Measurements from ENCODE around the gene RAD51AP1.

RAD51AP1 gene

DNA sequence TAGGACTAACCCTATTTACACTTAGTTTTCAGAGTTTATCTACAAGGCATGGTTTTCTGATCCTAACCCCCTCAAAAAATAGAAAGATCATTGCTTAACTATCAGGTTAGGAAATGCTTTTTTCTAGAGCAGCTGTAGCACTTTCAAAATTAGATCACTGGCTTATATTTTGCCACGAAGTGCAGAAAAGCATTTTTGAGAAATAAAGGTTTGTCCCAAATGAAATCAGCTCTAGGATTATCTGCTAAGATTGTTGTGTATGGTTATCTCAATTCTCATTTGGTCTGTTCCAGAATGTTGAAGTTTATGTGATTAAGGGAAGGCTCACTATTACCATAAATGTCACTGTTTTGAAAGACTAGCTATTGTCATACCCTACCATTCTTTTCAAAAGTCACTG, 13.5 kb downstream of the RAD51AP1 start:
- no peak for DNase-seq (ENCODE audit: low spot score)

DNA sequence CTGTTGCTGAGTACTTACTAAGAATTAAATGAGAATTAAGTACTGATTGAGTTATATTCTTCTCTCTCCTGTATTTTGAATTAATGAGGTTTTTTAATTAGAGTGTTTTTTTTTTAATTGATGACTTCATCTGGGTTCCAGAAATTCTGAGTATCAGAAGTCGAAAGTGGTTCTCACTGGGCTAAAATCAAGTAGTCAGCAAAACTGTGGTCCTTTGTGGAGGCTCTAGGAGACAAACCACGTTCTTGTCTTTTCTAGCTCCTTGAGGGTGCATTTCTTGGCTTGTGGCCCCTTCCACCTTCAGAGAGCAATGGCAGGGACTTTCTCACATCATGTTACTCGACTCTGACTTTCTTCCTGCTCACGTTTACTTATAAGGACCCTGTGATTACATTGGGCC, 15.3 kb downstream of the RAD51AP1 start:
- DNase-seq (ENCODE audit: low spot score): no peak

DNA sequence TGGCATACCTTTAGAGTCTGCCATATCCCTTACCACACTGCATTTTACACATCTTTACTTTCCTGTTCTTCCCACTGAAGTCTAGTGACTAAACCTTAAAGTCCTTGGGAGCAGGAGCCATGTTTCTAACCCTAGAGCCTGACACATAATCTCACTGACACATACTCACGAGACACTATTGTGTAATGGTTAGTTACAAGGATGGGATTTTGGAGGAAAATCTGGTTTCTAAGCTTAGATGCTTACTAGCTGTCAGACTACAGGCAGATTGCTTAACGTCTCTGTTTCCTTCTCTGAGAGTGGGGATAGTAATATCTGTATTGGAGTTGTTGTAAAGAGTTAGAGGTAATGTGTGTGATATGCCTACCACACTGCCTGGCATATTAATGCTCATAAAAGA, 17.1 kb downstream of the RAD51AP1 start:
- DNase-seq (ENCODE audit: low spot score): no peak

DNA sequence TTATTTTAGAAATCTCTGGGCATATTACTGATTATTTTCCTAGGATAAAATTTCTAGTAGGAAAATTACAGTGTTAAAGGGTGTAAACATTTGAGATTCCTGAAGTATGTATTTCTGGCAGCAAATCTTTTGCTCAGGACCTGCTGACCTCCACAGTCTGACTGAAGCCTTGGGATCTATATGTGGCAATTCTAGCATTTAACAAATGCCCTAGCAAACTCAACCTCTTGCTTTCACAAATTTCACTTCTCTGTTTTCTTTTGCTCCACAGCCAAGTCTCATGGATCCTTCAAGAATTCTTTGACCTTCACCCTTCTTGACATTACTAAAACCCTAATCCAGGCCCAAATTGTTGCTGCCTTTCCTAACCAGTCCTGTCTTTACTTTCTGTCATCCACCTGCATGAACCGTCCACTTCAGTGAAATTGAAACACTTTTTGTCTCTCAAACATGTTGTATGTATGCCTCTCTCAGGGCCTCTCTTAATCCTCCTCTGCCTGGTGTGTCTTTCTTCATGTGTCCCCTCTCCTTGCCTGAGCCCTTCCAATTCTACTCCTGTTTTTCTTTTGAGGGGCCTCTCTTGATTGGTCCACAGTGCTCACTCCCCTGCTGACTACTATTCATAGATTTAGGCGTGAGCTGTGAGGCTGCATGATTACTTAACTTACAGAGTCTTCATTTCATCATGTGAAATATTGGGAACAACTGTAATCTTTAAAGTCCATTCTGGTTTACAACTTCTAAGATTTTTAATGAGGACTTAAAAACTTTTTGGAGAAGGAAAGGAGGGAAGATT, 18.2 kb downstream of the RAD51AP1 start:
- no peak for DNase-seq (ENCODE audit: low spot score)

DNA sequence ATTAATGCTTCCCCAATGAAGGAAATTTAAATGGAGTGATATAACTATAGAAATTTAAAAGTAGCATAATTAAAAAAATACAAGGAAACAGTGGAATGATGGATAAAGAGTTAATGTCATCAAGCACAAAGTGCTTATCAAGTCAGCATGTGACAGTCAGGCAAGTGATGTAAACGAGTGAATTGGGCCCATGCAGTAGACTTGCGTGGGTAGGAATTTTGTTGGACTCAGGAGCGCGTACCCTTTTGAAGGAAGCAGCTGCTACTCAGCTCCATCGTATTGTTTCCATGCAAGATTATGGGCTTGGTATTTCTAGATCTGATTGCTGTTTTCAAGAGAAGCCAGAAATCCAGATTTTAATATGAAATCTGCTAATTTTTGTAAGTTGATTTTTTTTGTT, 18.9 kb downstream of the RAD51AP1 start:
- no peak for DNase-seq (ENCODE audit: low spot score)

DNA sequence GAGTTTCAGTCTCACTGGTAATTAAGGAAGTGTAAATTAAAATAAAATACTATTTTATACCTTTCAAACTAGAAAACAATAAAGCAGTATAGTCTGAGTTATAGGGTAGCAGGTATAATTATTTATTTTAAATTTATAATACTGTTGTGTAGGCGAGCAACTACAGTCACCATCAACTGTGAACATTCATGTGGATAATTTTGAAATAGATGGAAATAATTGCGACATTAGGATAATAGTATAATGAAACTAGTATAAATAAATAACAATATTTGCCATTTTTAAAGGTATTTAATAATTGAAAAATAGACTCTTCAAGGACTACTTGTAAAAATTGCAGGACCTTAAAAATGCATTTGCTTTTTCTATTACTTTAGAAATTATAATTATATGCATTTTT, 19.5 kb downstream of the RAD51AP1 start:
- no peak for DNase-seq (ENCODE audit: low spot score)

DNA sequence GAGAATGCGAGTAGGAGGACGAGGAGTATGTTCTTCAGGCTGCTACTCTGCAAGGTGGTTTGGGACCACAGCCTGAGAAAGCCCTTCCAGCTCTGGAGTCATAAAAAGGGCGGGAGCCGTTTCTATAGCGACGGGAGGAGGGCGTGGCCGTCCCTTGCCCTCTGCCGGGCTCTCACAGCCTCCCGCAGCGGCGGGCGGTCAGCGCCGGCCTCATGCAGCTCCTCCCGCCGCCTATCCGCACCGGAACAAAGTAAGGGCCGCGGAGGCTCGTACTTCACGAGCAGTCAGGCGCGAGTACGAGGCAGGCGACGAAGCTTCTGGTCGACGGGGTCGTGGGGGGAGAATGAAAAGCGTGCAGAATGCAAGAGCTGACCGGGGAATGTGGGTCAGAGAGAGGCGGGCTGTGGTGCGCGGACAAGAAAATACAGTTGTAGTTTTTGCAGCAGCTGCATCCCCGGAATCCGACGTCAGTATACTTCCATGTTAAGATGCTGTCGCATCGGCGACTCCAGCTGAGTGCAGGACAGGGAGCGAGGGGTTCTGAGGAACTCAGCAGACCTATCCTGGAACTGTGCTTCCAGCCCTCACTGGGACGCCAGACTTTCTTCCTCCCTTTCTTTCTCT, 23.5 kb downstream of the RAD51AP1 start, which contains the start of gene DYRK4:
DYRK4 (plus strand) TSS at position 175 of the 624 bp plus-strand sequence; CDS start at position 213, 38 bp downstream.
- peak; percentile 45 for DNase-seq (ENCODE audit: low spot score)

DNA sequence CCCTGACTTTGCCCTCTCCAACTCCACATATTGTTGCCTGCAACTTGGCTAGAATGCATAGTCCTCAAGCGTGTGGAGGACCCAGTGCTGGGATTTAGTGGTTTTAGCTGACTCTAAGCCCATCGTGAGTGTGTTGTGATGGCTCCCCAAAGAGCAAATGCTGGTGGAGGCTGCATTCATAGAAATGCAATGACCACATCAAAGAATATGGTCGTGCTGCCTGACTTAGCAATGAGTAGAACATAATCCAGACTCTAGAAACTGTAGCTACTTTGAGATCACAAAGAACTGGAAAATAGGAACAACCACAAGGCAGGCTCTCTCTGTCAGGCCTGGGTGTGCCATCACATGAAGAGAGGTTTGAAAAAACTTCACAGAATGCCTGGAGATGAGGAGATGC, 24.6 kb downstream of the RAD51AP1 start:
- no peak for DNase-seq (ENCODE audit: low spot score)

DNA sequence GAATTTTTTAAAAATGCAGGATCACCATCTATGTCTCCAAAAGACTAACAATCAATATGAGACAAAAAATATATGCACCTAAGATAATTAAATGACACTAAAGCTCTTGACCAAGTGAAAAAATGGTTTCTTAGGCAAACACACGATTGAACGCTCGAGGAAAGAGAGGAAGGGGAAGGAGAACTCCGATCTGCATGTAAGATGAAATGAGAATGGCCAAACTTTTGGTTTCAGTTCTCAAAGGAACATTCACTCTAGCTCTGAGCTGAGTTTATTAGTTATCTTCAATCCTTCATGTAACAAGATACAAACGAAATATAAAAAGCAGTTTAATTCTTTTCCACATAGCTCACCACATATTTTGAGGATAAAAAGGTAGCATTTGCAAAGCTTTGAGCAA, 26.1 kb downstream of the RAD51AP1 start:
- DNase-seq (ENCODE audit: low spot score): no peak

DNA sequence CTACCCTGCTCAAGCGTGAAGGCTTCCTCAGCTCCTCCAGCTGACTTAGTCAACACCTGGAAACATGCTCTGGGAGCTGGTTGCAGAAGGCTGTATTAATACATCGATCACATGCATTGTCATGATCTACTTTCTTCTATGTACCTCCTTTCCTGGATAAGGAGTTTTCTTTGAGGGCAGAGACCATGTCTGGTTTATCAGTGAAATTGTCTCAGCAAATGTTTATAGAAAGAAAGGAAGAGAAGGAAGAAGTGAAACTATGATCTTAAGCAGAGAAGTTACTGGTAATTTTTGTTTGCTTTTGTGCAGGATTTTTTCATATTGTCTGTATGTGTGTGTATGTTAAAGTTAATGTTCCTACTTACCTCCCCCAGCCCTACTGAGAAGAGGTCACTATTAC, 27.8 kb downstream of the RAD51AP1 start:
- DNase-seq (ENCODE audit: low spot score): no peak

DNA sequence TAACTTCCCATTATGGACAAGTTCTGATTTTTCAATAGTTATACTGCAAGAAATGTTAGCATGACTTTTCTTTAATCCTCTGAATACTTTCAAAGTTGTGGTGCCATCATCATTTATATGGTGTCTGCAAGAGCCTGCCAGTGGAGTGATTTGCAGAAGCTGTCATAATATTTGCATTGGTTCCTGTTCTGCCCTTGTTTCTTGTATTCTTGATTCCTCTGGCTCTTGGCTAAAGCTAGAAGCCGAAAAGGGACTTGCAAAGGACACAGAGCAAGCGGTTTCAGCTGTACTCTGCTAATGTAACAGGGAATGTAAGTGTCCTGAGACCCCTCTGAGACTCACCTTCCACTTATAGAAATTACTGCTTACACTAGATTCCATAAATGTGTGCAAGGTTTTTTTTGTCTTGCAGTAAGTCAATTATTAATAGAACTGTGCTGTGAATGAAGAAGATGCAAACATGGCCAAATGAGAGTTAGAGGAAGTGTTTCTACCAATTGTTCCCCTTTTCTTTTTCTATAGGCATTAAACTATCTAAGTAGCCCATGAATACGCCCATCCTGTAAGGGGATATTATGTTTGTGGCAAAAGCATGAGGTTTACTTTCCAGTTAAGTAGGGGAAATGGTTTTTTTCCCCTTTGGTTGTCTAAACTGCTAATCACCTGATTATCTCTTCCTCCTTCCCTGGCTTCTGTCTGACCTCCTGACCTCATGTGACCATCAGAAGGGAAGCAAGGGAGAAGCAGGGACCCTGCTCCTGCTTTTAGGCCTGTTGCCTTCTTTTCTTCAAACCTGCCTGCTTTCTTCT, 28.6 kb downstream of the RAD51AP1 start:
- no peak for DNase-seq (ENCODE audit: low spot score)

DNA sequence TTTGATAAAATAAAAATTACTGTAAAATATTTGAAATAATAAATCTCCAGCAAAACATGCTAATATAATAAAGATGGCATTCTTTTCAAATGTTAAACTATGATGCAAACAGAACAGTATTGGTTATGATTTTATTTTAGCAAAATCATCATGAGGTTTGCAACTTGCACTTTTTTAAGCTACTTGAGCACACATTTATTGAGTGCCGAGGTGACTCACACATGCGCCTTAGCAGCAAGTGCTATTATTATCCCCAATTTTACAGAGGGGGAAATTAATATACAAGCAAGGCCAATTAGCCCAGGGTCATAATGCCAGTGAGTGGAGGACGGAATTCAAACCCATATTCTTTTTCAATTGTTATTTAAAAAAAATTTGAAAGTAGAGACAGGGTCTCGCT, 30.6 kb downstream of the RAD51AP1 start:
- DNase-seq (ENCODE audit: low spot score): no peak

DNA sequence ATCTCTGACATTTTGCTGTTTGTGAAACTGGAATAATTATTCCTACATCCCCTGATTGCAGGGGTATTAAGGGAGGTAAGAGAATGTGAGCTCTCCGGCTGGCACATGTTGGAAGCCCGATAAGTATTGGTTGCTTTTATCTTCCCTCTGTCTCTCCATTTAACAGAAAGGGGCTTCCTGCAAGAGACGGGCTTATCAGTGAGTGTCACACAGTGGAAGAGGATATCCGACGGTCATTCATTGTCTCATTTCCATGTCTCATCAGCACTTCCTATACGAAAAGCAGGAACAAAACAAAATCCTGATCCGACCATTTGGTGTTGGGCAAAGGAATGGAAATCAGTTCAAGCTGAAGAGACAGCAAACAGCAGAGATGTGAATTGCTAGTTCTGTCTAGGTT, 34.0 kb downstream of the RAD51AP1 start:
- no peak for DNase-seq (ENCODE audit: low spot score)

DNA sequence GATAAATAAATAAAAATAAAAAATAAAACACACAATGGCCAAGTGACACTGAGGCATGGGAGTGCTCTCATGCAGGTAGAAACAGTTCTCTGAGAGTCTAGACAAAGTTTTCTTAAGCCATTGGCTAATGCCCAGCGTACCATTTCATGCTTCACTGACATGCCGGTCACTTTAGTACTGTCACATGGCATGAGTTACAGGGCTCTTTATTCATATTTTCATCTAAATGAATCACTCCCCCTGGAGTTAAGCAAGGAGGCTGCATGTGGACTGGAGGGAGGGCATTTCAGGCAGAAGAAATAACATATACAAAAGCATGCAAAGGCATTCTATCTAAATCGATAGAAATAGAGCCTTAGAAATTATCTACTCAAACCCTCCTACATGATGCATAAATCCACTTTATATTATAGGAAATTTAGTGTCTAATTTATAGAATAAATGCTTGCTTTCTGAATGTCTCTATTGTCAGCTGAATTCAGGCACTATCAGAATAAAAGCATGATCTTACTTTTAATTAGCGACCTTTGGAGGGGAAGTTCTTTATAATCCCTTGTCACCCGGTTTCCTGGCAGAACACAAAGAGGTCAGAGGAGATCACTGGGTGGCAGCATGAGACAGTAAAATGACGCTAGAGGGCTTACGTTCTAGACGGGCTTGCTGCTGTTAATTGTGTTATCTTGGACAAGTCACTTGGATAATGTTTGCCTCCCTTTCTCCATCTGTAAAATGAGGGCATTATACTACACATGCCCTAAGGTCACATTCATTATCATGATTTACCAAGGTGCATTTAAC, 40.8 kb downstream of the RAD51AP1 start:
- DNase-seq (ENCODE audit: low spot score): no peak

DNA sequence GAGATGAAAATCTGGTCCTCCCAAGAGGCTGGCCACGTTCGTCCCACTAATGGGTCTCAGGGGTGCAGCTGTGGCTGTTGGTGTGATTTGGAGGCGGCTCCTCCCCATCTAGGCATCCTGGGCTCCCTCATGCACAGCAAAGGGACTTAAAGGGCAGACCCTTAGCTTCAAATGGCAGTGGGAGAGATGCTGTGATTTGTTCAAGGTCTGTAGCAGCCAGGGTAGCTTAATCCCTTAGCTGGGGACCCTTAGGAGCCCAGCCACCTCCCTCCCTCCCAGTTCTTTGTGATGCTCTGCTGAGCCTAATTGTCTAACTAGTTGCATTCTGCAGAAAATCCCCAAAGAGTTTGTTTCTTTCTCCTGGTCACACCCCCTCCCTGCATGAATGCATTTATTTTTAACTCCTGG, 41.6 kb downstream of the RAD51AP1 start:
- no peak for DNase-seq (ENCODE audit: low spot score)

DNA sequence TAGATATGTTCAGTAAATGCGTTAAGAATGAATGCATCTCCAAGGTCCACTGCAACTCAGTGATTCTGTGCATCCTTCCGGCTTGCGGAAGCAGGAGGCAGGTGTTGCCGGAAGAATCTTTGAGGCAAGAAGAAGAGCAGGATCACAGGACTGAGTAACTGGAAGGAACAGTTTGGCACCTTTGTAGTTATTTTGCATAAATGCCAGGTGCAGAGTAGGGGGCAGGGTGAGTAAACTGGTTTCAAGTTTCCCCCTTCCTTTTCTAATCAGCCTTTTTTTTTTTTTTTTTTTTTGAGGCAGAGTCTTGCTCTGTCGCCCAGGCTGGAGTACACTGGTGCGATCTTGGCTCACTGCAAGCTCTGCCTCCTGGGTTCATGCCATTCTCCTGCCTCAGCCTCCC, 45.6 kb downstream of the RAD51AP1 start:
- no peak for DNase-seq (ENCODE audit: low spot score)

DNA sequence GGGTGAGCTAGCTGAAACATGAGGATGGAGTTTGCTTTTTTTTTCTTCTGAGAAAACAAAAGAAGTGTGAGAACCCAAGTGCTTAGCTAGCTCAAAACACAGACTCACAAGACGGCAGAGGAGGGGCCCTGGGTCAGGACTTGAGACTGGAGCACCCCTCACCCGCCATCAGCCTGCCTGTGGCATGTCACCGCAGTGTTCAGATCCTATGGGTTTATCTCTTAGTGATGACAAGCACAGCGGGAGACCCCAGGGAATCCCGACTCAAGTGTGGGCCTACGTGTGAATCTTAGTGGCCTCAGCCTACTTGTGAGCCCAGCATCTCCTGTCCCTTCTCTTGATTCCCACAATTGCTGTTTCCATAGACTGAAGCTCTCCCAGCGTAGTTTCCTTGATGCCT, 46.2 kb downstream of the RAD51AP1 start:
- no peak for DNase-seq (ENCODE audit: low spot score)

DNA sequence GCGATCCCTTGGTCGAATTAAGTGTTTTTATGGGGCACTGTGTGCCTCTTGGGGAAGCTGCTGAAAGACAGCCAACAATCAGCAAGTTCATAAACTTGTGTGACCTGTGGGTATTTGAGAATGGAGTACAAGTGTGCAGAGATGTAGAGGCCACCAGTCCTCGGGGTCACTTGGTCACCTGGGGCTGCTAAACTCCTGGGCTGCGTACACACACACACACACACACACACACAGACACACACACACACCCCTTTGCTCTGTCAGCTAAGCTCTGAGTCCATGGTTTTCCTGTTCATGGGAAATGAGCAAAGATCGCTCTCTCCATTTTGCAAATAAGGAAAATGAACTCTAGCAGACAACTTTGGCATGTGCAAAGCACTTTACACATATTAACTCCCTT, 47.8 kb downstream of the RAD51AP1 start:
- no peak for DNase-seq (ENCODE audit: low spot score)

DNA sequence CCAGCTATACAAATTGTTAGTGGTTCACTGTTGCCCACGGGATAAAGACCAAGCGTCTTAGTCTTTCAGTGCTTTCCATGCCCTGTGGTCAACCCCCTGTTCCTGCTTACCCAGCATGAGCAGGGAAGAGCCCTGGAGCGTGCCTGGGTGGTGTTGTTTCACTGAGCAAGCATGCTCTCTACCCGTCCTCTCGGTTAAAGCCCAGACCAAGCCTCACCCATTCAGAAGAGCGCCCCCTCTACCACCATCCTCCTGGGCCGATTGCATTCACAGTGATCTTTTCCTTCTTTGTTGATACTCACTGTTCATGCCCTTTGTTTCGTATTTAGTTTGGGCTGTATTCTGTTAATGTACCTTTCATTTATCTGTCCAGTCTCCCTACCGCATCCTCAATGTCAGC, 48.4 kb downstream of the RAD51AP1 start:
- DNase-seq (ENCODE audit: low spot score): no peak

DNA sequence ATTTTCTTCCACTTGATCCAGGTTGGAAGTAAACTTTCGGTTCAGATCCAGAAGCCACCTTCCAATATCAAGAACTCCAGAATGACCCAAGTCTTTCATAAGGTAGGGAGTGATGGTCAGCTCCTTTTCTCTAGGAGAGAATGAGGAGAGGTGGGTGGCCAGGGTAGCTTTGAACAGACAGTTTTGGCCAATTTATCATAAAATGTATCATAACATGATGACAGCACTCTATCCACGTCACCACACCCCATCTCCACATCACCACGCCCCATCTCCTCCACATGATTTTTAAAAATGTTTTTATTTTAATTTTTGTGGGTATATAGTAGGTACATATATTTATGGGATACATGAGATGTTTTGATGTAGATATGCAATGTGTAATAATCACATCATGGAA, 50.2 kb downstream of the RAD51AP1 start:
- no peak for DNase-seq (ENCODE audit: low spot score)

DNA sequence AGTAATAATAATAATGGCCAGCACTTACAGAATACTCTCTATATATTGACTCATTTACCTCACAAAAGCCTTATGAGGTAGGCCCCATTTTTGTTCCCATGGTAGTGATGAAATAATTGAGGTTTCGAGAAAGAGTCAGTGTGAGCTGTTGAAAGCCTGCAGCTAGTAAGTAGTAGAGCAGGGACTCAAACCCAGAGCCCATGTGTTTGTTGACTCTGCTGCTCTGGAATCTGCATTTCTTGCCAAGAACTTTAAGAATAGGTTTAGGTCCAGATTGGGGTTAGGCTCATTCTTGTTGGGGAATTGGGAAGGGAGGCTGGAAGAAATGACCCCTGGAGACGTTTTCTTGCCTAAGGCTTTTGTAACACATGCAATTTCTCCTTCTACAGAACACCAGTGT, 51.3 kb downstream of the RAD51AP1 start:
- no peak for DNase-seq (ENCODE audit: low spot score)

DNA sequence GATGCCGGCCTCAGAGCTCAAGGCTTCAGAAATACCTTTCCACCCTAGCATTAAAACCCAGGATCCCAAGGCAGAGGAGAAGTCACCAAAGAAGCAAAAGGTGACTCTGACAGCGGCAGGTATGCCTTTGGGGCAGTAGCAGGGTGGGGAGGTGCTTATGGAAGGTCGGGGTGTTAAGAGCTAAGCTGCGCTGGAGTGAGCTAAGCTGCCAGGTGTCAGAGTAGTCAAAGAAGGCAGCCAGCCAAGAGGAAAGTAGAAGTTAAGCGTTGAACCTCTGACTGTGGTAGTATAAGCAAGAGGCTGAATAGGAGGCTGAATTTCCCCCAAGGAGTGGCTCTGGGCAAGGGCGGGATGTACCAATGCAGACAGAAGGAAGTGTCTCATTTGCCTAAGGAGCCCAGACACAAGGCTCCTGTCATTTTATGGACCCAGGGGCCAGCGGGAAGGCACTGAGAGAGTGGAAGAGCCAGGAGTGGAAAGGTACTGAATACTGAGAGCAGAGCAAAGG, 52.5 kb downstream of the RAD51AP1 start:
- DNase-seq (ENCODE audit: low spot score): no peak

Measured in hematopoietic multipotent progenitor cell treated with erythropoietin and hydrocortisone succinate and interleukin-3 and kit ligand, for 17 days (in vitro differentiated cells).